CD4-positive, alpha-beta T cell treated with Interferon gamma for 1 hour (primary cell): ENCODE results near the gene NIPAL4.
A peak's percentile ranks its signal among the peaks of the same experiment; 100 is the strongest.
"Not testable (repeated sequence)": the region's sequence is repeated elsewhere in the genome, so short reads cannot be mapped to it uniquely, and the experiment has no call there.

Source experiments
- DNase-seq: peaks from one replicate; pipeline ENCODE4 v3.0.0-alpha.2; 2020

NIPAL4 gene

GRCh38 chr5:157459715-157460599 is at the start of gene NIPAL4:
NIPAL4 (plus strand) TSS chr5:157460213; CDS start chr5:157460321, 108 bp downstream.
- DNase-seq = peak; percentile 45

GRCh38 chr5:157415838-157416237 is 44.2 kb upstream of the NIPAL4 start:
- no peak for DNase-seq

GRCh38 chr5:157419521-157419920 is 40.5 kb upstream of the NIPAL4 start:
- not testable (repeated sequence) for DNase-seq

- DNase-seq = not testable (repeated sequence)
Observed at GRCh38 chr5:157429920-157430319, 30.1 kb upstream of the NIPAL4 start.

GRCh38 chr5:157431544-157432200 is 28.3 kb upstream of the NIPAL4 start:
- peak; percentile 16 for DNase-seq

GRCh38 chr5:157434096-157434495 is 25.9 kb upstream of the NIPAL4 start:
- DNase-seq = no peak

GRCh38 chr5:157443041-157443549 is 16.9 kb upstream of the NIPAL4 start:
- no peak for DNase-seq

GRCh38 chr5:157444224-157444623 is 15.8 kb upstream of the NIPAL4 start:
- no peak for DNase-seq

- no peak for DNase-seq
Observed at GRCh38 chr5:157445745-157446411, 14.1 kb upstream of the NIPAL4 start.

GRCh38 chr5:157446412-157446935 is 13.5 kb upstream of the NIPAL4 start:
- no peak for DNase-seq

- no peak for DNase-seq
Observed at GRCh38 chr5:157447201-157447637, 12.8 kb upstream of the NIPAL4 start.

GRCh38 chr5:157449011-157449723 is 10.8 kb upstream of the NIPAL4 start:
- no peak for DNase-seq

GRCh38 chr5:157450024-157450423 is 10.0 kb upstream of the NIPAL4 start:
- DNase-seq = no peak

- DNase-seq = no peak
Observed at GRCh38 chr5:157451806-157452205, 8.2 kb upstream of the NIPAL4 start.

GRCh38 chr5:157454273-157454672 is 5.7 kb upstream of the NIPAL4 start:
- no peak for DNase-seq

- no peak for DNase-seq
Observed at GRCh38 chr5:157455057-157455456, 5.0 kb upstream of the NIPAL4 start.

GRCh38 chr5:157456301-157456700 is 3.7 kb upstream of the NIPAL4 start:
- DNase-seq = no peak

GRCh38 chr5:157457391-157457790 is 2.6 kb upstream of the NIPAL4 start:
- no peak for DNase-seq

GRCh38 chr5:157458835-157459234 is 1.2 kb upstream of the NIPAL4 start:
- no peak for DNase-seq

- DNase-seq = no peak
Observed at GRCh38 chr5:157460921-157461792, 1.1 kb downstream of the NIPAL4 start.

- no peak for DNase-seq
Observed at GRCh38 chr5:157463081-157463480, 3.1 kb downstream of the NIPAL4 start.
